ENCODE data around the gene KLHL21. TPM values are rescaled to one million over a fixed set of nuclear protein-coding genes. Genes with fewer than 3 reads are reported as not detected.

Gene KLHL21
- total and polyA plus RNA-seq, 10 of the 15 experiments (the other 5 are each of a cell fraction or from before 2014, with no cell fraction given), result 0.76 to 12.2 (median 5.2) TPM

GRCh38 chr1:6544831-6545230 is 57.8 kb downstream of the KLHL21 start:
- ChIA-PET CTCF (no interaction called here), RAD21 (ENCODE audit: unreplicated experiment) (no interaction called here), POLR2A (no interaction called here), SMC1A (ENCODE audit: uncharacterized antibody, unreplicated experiment) (no interaction called here)
- ATAC-seq (no peak), DNase-seq (ENCODE audit: low read depth, low spot score) (no peak), FAIRE-seq (no peak)
- Histone ChIP-seq H3K4me2 (ENCODE audit: control insufficient read depth, insufficient read depth) (no peak overlapping the region), H3K79me2 (ENCODE audit: control insufficient read depth, insufficient read depth, low read length) (no peaks in the 10 kb centered on the region), H3K9ac (ENCODE audit: control insufficient read depth, insufficient read depth, low read length) (no peak overlapping the region), H3K27ac (ENCODE audit: control insufficient read depth, insufficient read depth) (no peak overlapping the region), H3K36me3 (ENCODE audit: control insufficient read depth in 2 of 2, insufficient read depth in 2 of 2, low read length in 1 of 2) (peaks cover 9 to 13% of the 10 kb centered on the region in 2 experiments), H3K4me1 (ENCODE audit: control insufficient read depth, insufficient read depth, low read length) (no peaks in the 10 kb centered on the region), H3K9me3 (replicated peaks; ENCODE audit: control insufficient read depth, insufficient read depth, low read length) (no peaks in the 10 kb centered on the region), H3K4me3 (no peak overlapping the region), H3K27me3 (replicated peaks in 1 of 2; ENCODE audit: control insufficient read depth in 2 of 2, insufficient read depth in 2 of 2, low read length in 1 of 2) (no peaks in the 10 kb centered on the region), H4K20me1 (ENCODE audit: control insufficient read depth, insufficient read depth) (peaks cover 3% of the 10 kb centered on the region; the same call in 1 of the 2 replicates), H2AFZ (ENCODE audit: control insufficient read depth, low read depth, low read length) (no peak overlapping the region)
- BruUV-seq (replicated peaks), result no TSS peak
- WGBS (ENCODE audit: insufficient coverage, insufficient replicate concordance, low lambda C conversion rate, missing lambda C conversion rate), result 70% methylated on average over 3 of the region's 3 CpGs
- TF ChIP-seq ESRRA (IDR thresholded peaks at IDR 0.05; ENCODE audit: low read length) (no peak), CBFB (IDR thresholded peaks at IDR 0.05; ENCODE audit: low read depth) (no peak)
- intact Hi-C loops (cut with micrococcal nuclease; ENCODE audit: unreplicated experiment) (no loop called here), in situ Hi-C loops (cut with MboI) (no loop called here)

Small RNA genes within 50 kb of the gene (small RNA-seq; reads per million reads assigned to genes)
- gene RNU6-731P, result not detected

Other genes with a start within 250 kb of the KLHL21 start
Only the 7 nearest of the 12 such genes appear.
- gene PLEKHG5, start 111.2 kb downstream of the KLHL21 start, total RNA-seq (2014; rRNA removed), result 0.33 and 0.51 TPM in 2 replicates
- gene PLEKHG5, start 111.2 kb downstream of the KLHL21 start, total RNA-seq (2014; rRNA removed; fragmentation: Illumina TruSeq; extraction: Trizol), result 0.18 TPM in 2 replicates
- gene PLEKHG5, start 111.2 kb downstream of the KLHL21 start, total RNA-seq (2021), result 0.69 and 1.1 TPM in 2 replicates
- 0.19 and 0.48 TPM in 2 replicates for gene PLEKHG5, start 111.2 kb downstream of the KLHL21 start, polyA plus RNA-seq (2011; rRNA removed)
- 0.13 TPM in 1 of 2 replicates, not detected in the other for gene PLEKHG5, start 111.2 kb downstream of the KLHL21 start, polyA plus RNA-seq (2014; fragmentation: Illumina TruSeq; extraction: Trizol)
- under 1 TPM in 1 of 2 experiments, not detected in 1; 0.04 TPM for gene PLEKHG5, start 111.2 kb downstream of the KLHL21 start, polyA plus RNA-seq (2014; fragmentation: Nextera tagmentation; extraction: Ambion mirVana)
- gene PLEKHG5, start 111.2 kb downstream of the KLHL21 start, polyA plus RNA-seq (2014; rRNA removed), result 0.69 and 0.79 TPM in 2 replicates
- under 1 TPM; 0.12 to 0.13 TPM for gene PLEKHG5, start 111.2 kb downstream of the KLHL21 start, polyA plus RNA-seq (2016; fragmentation: Nextera tagmentation; extraction: Ambion mirVana)
- gene NOL9, start 48.4 kb downstream of the KLHL21 start, total RNA-seq (2014; rRNA removed), result 23.0 and 24.9 TPM in 2 replicates
- 23.5 and 23.6 TPM in 2 replicates for gene NOL9, start 48.4 kb downstream of the KLHL21 start, total RNA-seq (2014; rRNA removed; fragmentation: Illumina TruSeq; extraction: Trizol)
- gene NOL9, start 48.4 kb downstream of the KLHL21 start, total RNA-seq (2021), result 28.7 and 35.9 TPM in 2 replicates
- 29.7 and 30.9 TPM in 2 replicates for gene NOL9, start 48.4 kb downstream of the KLHL21 start, polyA plus RNA-seq (2011; rRNA removed)
- 10.9 and 14.0 TPM in 2 replicates for gene NOL9, start 48.4 kb downstream of the KLHL21 start, polyA plus RNA-seq (2014; fragmentation: Illumina TruSeq; extraction: Trizol)
- gene NOL9, start 48.4 kb downstream of the KLHL21 start, polyA plus RNA-seq (2014; fragmentation: Nextera tagmentation; extraction: Ambion mirVana), result 1 to 10 TPM; 3.9 to 4.3 TPM
- 17.5 and 23.8 TPM in 2 replicates for gene NOL9, start 48.4 kb downstream of the KLHL21 start, polyA plus RNA-seq (2014; rRNA removed)
- gene NOL9, start 48.4 kb downstream of the KLHL21 start, polyA plus RNA-seq (2016; fragmentation: Nextera tagmentation; extraction: Ambion mirVana), result 10 to 100 TPM; 22.9 to 24.6 TPM
- gene TAS1R1, start 47.6 kb downstream of the KLHL21 start, total RNA-seq (2014; rRNA removed), result not detected in 2 replicates
- not detected in 2 replicates for gene TAS1R1, start 47.6 kb downstream of the KLHL21 start, total RNA-seq (2014; rRNA removed; fragmentation: Illumina TruSeq; extraction: Trizol)
- 0.11 TPM in 1 of 2 replicates, not detected in the other for gene TAS1R1, start 47.6 kb downstream of the KLHL21 start, total RNA-seq (2021)
- not detected in 2 replicates for gene TAS1R1, start 47.6 kb downstream of the KLHL21 start, polyA plus RNA-seq (2011; rRNA removed)
- gene TAS1R1, start 47.6 kb downstream of the KLHL21 start, polyA plus RNA-seq (2014; fragmentation: Illumina TruSeq; extraction: Trizol), result 0.03 TPM in 1 of 2 replicates, not detected in the other
- gene TAS1R1, start 47.6 kb downstream of the KLHL21 start, polyA plus RNA-seq (2014; fragmentation: Nextera tagmentation; extraction: Ambion mirVana), result under 1 TPM in 1 of 2 experiments, not detected in 1; 0.04 TPM
- gene TAS1R1, start 47.6 kb downstream of the KLHL21 start, polyA plus RNA-seq (2014; rRNA removed), result 0.06 and 0.10 TPM in 2 replicates
- gene TAS1R1, start 47.6 kb downstream of the KLHL21 start, polyA plus RNA-seq (2016; fragmentation: Nextera tagmentation; extraction: Ambion mirVana), result not detected
- gene ZBTB48, start 22.9 kb downstream of the KLHL21 start, total RNA-seq (2014; rRNA removed), result 13.6 and 16.3 TPM in 2 replicates
- 14.5 and 18.8 TPM in 2 replicates for gene ZBTB48, start 22.9 kb downstream of the KLHL21 start, total RNA-seq (2014; rRNA removed; fragmentation: Illumina TruSeq; extraction: Trizol)
- gene ZBTB48, start 22.9 kb downstream of the KLHL21 start, total RNA-seq (2021), result 23.6 and 27.8 TPM in 2 replicates
- gene ZBTB48, start 22.9 kb downstream of the KLHL21 start, polyA plus RNA-seq (2011; rRNA removed), result 10.8 and 17.2 TPM in 2 replicates
- gene ZBTB48, start 22.9 kb downstream of the KLHL21 start, polyA plus RNA-seq (2014; fragmentation: Illumina TruSeq; extraction: Trizol), result 7.6 and 9.9 TPM in 2 replicates
- 1 to 10 TPM in 1 of 2 experiments, under 1 TPM in 1; 1.00 to 3.3 TPM for gene ZBTB48, start 22.9 kb downstream of the KLHL21 start, polyA plus RNA-seq (2014; fragmentation: Nextera tagmentation; extraction: Ambion mirVana)
- 25.3 and 26.3 TPM in 2 replicates for gene ZBTB48, start 22.9 kb downstream of the KLHL21 start, polyA plus RNA-seq (2014; rRNA removed)
- gene ZBTB48, start 22.9 kb downstream of the KLHL21 start, polyA plus RNA-seq (2016; fragmentation: Nextera tagmentation; extraction: Ambion mirVana), result 10 to 100 TPM; 16.3 to 18.7 TPM
- 5.1 and 5.7 TPM in 2 replicates for gene PHF13, start 10.9 kb upstream of the KLHL21 start, total RNA-seq (2014; rRNA removed)
- gene PHF13, start 10.9 kb upstream of the KLHL21 start, total RNA-seq (2014; rRNA removed; fragmentation: Illumina TruSeq; extraction: Trizol), result 4.4 and 4.6 TPM in 2 replicates
- gene PHF13, start 10.9 kb upstream of the KLHL21 start, total RNA-seq (2021), result 15.4 and 15.6 TPM in 2 replicates
- gene PHF13, start 10.9 kb upstream of the KLHL21 start, polyA plus RNA-seq (2011; rRNA removed), result 4.9 and 5.1 TPM in 2 replicates
- 6.1 and 8.2 TPM in 2 replicates for gene PHF13, start 10.9 kb upstream of the KLHL21 start, polyA plus RNA-seq (2014; fragmentation: Illumina TruSeq; extraction: Trizol)
- 1 to 10 TPM in 1 of 2 experiments, under 1 TPM in 1; 0.87 to 1.9 TPM for gene PHF13, start 10.9 kb upstream of the KLHL21 start, polyA plus RNA-seq (2014; fragmentation: Nextera tagmentation; extraction: Ambion mirVana)
- gene PHF13, start 10.9 kb upstream of the KLHL21 start, polyA plus RNA-seq (2014; rRNA removed), result 6.4 and 8.2 TPM in 2 replicates
- gene PHF13, start 10.9 kb upstream of the KLHL21 start, polyA plus RNA-seq (2016; fragmentation: Nextera tagmentation; extraction: Ambion mirVana), result 1 to 10 TPM; 4.8 to 5.2 TPM
- 19.5 and 21.5 TPM in 2 replicates for gene THAP3, start 22.0 kb upstream of the KLHL21 start, total RNA-seq (2014; rRNA removed)
- 9.7 TPM in 2 replicates for gene THAP3, start 22.0 kb upstream of the KLHL21 start, total RNA-seq (2014; rRNA removed; fragmentation: Illumina TruSeq; extraction: Trizol)
- gene THAP3, start 22.0 kb upstream of the KLHL21 start, total RNA-seq (2021), result 12.0 TPM in 2 replicates
- gene THAP3, start 22.0 kb upstream of the KLHL21 start, polyA plus RNA-seq (2011; rRNA removed), result 6.6 and 11.8 TPM in 2 replicates
- 0.54 and 8.3 TPM in 2 replicates for gene THAP3, start 22.0 kb upstream of the KLHL21 start, polyA plus RNA-seq (2014; fragmentation: Illumina TruSeq; extraction: Trizol)
- gene THAP3, start 22.0 kb upstream of the KLHL21 start, polyA plus RNA-seq (2014; fragmentation: Nextera tagmentation; extraction: Ambion mirVana), result 1 to 10 TPM; 1.5 to 2.8 TPM
- gene THAP3, start 22.0 kb upstream of the KLHL21 start, polyA plus RNA-seq (2014; rRNA removed), result 16.3 and 16.5 TPM in 2 replicates
- gene THAP3, start 22.0 kb upstream of the KLHL21 start, polyA plus RNA-seq (2016; fragmentation: Nextera tagmentation; extraction: Ambion mirVana), result 10 to 100 TPM; 16.8 to 17.3 TPM
- gene DNAJC11, start 98.9 kb upstream of the KLHL21 start, total RNA-seq (2014; rRNA removed), result 28.3 and 28.7 TPM in 2 replicates
- gene DNAJC11, start 98.9 kb upstream of the KLHL21 start, total RNA-seq (2014; rRNA removed; fragmentation: Illumina TruSeq; extraction: Trizol), result 33.1 and 35.4 TPM in 2 replicates
- gene DNAJC11, start 98.9 kb upstream of the KLHL21 start, total RNA-seq (2021), result 49.3 and 51.8 TPM in 2 replicates
- 26.4 and 29.2 TPM in 2 replicates for gene DNAJC11, start 98.9 kb upstream of the KLHL21 start, polyA plus RNA-seq (2011; rRNA removed)
- 54.5 and 73.4 TPM in 2 replicates for gene DNAJC11, start 98.9 kb upstream of the KLHL21 start, polyA plus RNA-seq (2014; fragmentation: Illumina TruSeq; extraction: Trizol)
- gene DNAJC11, start 98.9 kb upstream of the KLHL21 start, polyA plus RNA-seq (2014; fragmentation: Nextera tagmentation; extraction: Ambion mirVana), result 1 to 10 TPM; 5.0 to 8.6 TPM
- 41.3 and 43.6 TPM in 2 replicates for gene DNAJC11, start 98.9 kb upstream of the KLHL21 start, polyA plus RNA-seq (2014; rRNA removed)
- 10 to 100 TPM; 56.9 to 58.8 TPM for gene DNAJC11, start 98.9 kb upstream of the KLHL21 start, polyA plus RNA-seq (2016; fragmentation: Nextera tagmentation; extraction: Ambion mirVana)

All from GM12878 (cell line).